Ascending aorta (tissue), 2 donors: ENCODE measurements around the gene IFI16. TPM values are rescaled to one million over a fixed set of nuclear protein-coding genes. Genes with fewer than 3 reads are reported as not detected.

Source experiments
- DNase-seq, 2 donors: peaks; one replicate each; pipeline ENCODE4 v3.0.0-alpha.2; 2019; ENCODE audit warnings: low spot score in 2 of 2
- H3K27ac ChIP-seq, 2 donors: fragments of 200-600 bp; sonication (generic); one replicate each; pipeline ENCODE4 v1.5.1; 2016 to 2017; ENCODE audit warnings: mild to moderate bottlenecking in 1 of 2
- H3K27me3 ChIP-seq: fragments of 200-600 bp; sonication (generic); one replicate; pipeline ENCODE4 v1.5.1; 2017
- H3K36me3 ChIP-seq, 2 donors: fragments of 200-600 bp; sonication (generic); one replicate each; pipeline ENCODE4 v1.5.1; 2016
- H3K4me1 ChIP-seq, 2 donors: fragments of 200-600 bp; sonication (generic); one replicate each; pipeline ENCODE4 v1.5.1; 2016 to 2017; ENCODE audit warnings: mild to moderate bottlenecking in 1 of 2
- H3K4me3 ChIP-seq, 2 donors: fragments of 200-600 bp; sonication (generic); one replicate each; pipeline ENCODE4 v1.5.1; 2016 to 2017; ENCODE audit warnings: mild to moderate bottlenecking in 1 of 2
- H3K9me3 ChIP-seq, 2 donors: fragments of 200-600 bp; sonication (generic); one replicate each; pipeline ENCODE4 v1.5.1; 2016
- CTCF ChIP-seq, 3 experiments: fragments of 200-600 bp in 2 of 3; fragments of 450-650 bp in 1 of 3; sonication (generic) in 2 of 3; IDR thresholded peaks; one replicate each; pipeline ENCODE4 v1.5.1; 2016 to 2019; ENCODE audit warnings: antibody characterized with exemption in 3 of 3, mild to moderate bottlenecking in 1 of 3, moderate library complexity in 1 of 3
- intact Hi-C: fragments of 100-400 bp; cut with DNase I; formaldehyde crosslinking; loops from one replicate; pipeline ENCODE4 v1.15.1; 2023
- total RNA-seq: library from RNA; depleted of rRNA; stranded (reverse); fragments of >200 nt; gene quantifications from one replicate; pipeline ENCODE4 v1.1.0, GENCODE V29; 2016

The IFI16 gene
- total RNA-seq, 1 donor from 2014 or later, result 61.2 TPM

- no peaks in the 10 kb centered on the region for H3K9me3 ChIP-seq
- H3K27ac ChIP-seq, result no peak overlapping the region
- H3K36me3 ChIP-seq, result no peaks in the 10 kb centered on the region
- H3K4me3 ChIP-seq, result no peak overlapping the region
- no peak for DNase-seq
- no peaks in the 10 kb centered on the region for H3K27me3 ChIP-seq
- no peaks in the 10 kb centered on the region for H3K4me1 ChIP-seq
- intact Hi-C loops, result no loop called here
- no peak for TF ChIP-seq CTCF (IDR thresholded peaks at IDR 0.05)
Observed at GRCh38 chr1:158972841-158973240, 36.9 kb upstream of the IFI16 start.

DNA sequence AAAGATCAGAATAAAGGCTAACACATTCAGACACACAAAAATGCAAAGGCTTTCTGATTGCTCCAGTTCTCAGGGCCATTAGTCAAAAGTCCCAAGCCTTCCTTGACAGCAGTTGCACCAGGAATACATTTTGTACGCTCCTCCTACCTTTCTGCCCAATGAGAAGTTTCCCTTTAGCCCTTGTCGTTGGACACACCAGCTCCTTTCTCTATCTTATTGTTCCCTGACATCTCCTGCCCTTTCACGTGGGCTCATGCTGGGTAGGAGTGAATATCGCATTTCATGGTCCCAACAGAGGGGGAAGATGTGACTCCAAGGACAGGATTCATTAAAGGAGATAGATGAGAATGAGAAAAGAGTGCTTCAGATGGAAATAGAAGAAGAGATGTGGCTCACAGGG is 33.5 kb upstream of the IFI16 start:
- H3K9me3 ChIP-seq, result no peaks in the 10 kb centered on the region
- no peak for TF ChIP-seq CTCF (IDR thresholded peaks at IDR 0.05)

GRCh38 chr1:158978730-158979129 is 31.0 kb upstream of the IFI16 start:
- intact Hi-C loops, result no loop called here

More for the DNA sequence above, 33.5 kb upstream of the IFI16 start:
- intact Hi-C loops, result no loop called here
- Histone ChIP-seq H3K4me1 (no peaks in the 10 kb centered on the region), H3K27ac (no peak overlapping the region), H3K4me3 (no peak overlapping the region), H3K36me3 (no peaks in the 10 kb centered on the region), H3K27me3 (no peaks in the 10 kb centered on the region)
- no peak for DNase-seq

GRCh38 chr1:158979229-158979628 is 30.5 kb upstream of the IFI16 start:
- H3K36me3 ChIP-seq, result no peaks in the 10 kb centered on the region
- intact Hi-C loops, result no loop called here
- DNase-seq, result no peak
- H3K27ac ChIP-seq, result no peak overlapping the region
- H3K4me3 ChIP-seq, result no peak overlapping the region
- no peaks in the 10 kb centered on the region for H3K9me3 ChIP-seq
- no peaks in the 10 kb centered on the region for H3K4me1 ChIP-seq
- no peaks in the 10 kb centered on the region for H3K27me3 ChIP-seq
- no peak for TF ChIP-seq CTCF (IDR thresholded peaks at IDR 0.05)

More at GRCh38 chr1:158978730-158979129, 31.0 kb upstream of the IFI16 start:
- TF ChIP-seq CTCF (IDR thresholded peaks at IDR 0.05), result no peak
- Histone ChIP-seq H3K4me3 (no peak overlapping the region), H3K27ac (no peak overlapping the region), H3K9me3 (no peaks in the 10 kb centered on the region), H3K4me1 (no peaks in the 10 kb centered on the region), H3K36me3 (no peaks in the 10 kb centered on the region), H3K27me3 (no peaks in the 10 kb centered on the region)
- no peak for DNase-seq

DNA sequence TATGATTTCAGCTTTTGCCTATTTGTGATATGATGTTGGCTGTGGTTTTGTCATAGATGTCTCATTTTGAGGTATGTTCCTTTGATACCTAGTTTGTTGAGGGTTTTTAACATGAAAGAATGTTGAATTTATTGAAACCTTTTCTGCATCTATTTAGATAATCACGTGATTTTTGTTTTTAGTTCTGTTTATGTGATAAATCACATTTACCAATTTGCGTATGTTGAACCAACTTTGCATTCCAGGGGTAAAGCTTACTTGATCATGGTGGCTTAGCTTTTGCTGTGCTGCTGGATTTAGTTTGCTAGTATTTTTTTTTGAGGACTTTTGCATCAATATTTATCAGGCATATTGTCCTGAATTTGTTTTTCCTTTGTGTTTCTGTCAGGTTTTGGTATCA is 26.5 kb upstream of the IFI16 start:
- no peak for TF ChIP-seq CTCF (IDR thresholded peaks at IDR 0.05)
- Histone ChIP-seq H3K27ac (no peak overlapping the region), H3K4me1 (no peaks in the 10 kb centered on the region), H3K36me3 (no peaks in the 10 kb centered on the region), H3K9me3 (no peaks in the 10 kb centered on the region), H3K27me3 (no peaks in the 10 kb centered on the region), H3K4me3 (no peak overlapping the region)
- no peak for DNase-seq
- intact Hi-C loops, result no loop called here

DNA sequence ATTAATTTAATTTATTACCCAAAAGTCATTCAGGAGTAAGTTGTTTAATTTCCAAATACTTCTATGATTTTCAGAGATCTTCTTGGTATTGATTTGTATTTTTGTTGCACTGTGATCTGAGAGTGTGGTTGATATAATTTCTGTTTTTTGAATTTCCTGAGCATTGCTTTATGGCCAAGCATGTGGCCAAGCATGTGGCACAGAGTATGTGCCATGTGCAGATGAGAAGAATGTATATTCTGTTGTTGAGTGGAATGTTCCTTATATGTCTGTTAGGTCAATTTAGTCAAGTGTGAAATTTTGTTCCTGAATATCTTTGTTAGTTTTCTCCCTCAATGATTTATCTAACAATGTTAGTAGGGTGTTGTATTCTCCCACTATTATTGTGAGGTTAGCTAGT is 25.3 kb upstream of the IFI16 start:
- intact Hi-C loops, result no loop called here
- no peak for DNase-seq
- no peak overlapping the region for H3K27ac ChIP-seq
- H3K4me1 ChIP-seq, result no peaks in the 10 kb centered on the region
- H3K4me3 ChIP-seq, result no peak overlapping the region
- TF ChIP-seq CTCF (IDR thresholded peaks at IDR 0.05), result no peak
- H3K9me3 ChIP-seq, result no peaks in the 10 kb centered on the region
- no peaks in the 10 kb centered on the region for H3K27me3 ChIP-seq
- H3K36me3 ChIP-seq, result no peaks in the 10 kb centered on the region
